RWPE1 (cell line): ENCODE results near the gene DISC1.
"Not testable (repeated sequence)": the region's sequence is repeated elsewhere in the genome, so short reads cannot be mapped to it uniquely, and the experiment has no call there.

Source experiments
- CTCF ChIA-PET: fragments of 350-600 bp; sonication (Branson Sonifier 250); formaldehyde crosslinking; extraction: SDS; loops from one replicate; lab custom pipeline; 2021; lab: Yijun Ruan, JAX
- POLR2A ChIA-PET: fragments of 400-600 bp; formaldehyde crosslinking; extraction: SDS; loops from one replicate; lab custom pipeline; 2020; ENCODE audit warnings: antibody characterized with exemption; ENCODE audit not compliant: low non-redundant PET; lab: Yijun Ruan, JAX
- DNase-seq: peaks from one replicate; pipeline ENCODE4 v3.0.0; 2012; ENCODE audit warnings: low spot score
- H3K27ac ChIP-seq: fragments of 450-650 bp; 2 replicates; pipeline ENCODE4 v1.5.1; 2017
- CTCF ChIP-seq: fragments of 450-650 bp; conservative IDR thresholded peaks from 2 replicates; pipeline ENCODE4 v1.5.1; 2017; ENCODE audit warnings: low read depth, mild to moderate bottlenecking

The DISC1 gene

GRCh38 chr1:231584921-231585320 lies 41.7 kb upstream of the DISC1 start:
- POLR2A ChIA-PET: no interaction called here
- H3K27ac ChIP-seq: no peak overlapping the region
- TF ChIP-seq CTCF: no peak
- DNase-seq: no peak
- CTCF ChIA-PET: no interaction called here

GRCh38 chr1:231590453-231591198 lies 36.0 kb upstream of the DISC1 start:
- peak; percentile 72 for TF ChIP-seq CTCF
- ChIA-PET POLR2A (no interaction called here), CTCF (interaction anchor here (0.6 to 1.6 kb wide), 3 partner anchors 232 to 258 kb away, joined by 3 to 6 read pairs (median 4); no protein-coding TSS in a partner anchor)
- peak; percentile 33 for DNase-seq
- H3K27ac ChIP-seq: no peak overlapping the region

DNA sequence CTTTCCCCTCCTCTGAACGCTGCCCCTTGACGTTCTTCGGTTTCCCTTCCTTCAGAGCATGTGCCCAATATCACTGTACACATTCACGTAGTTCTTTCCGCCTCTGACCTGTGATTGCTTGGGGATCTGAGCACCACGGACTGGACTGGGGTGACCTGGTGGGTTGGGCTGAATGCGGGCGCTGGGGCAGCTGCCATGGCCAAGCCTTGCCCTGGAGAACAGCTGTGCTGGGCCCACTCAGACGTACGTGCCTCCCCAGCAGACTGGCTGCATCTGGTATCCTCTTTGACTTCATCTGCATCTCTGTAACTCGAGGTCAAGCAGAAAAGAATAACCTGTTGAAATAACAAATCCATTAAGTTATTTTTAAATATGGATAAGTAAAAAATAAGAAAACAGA lies 35.1 kb upstream of the DISC1 start:
- no peak for TF ChIP-seq CTCF
- ChIA-PET POLR2A (no interaction called here), CTCF (interaction anchor here (1.6 kb wide), 1 partner anchor 234 kb away, joined by 6 read pairs; no protein-coding TSS in a partner anchor)

GRCh38 chr1:231592809-231593208 lies 33.8 kb upstream of the DISC1 start:
- TF ChIP-seq CTCF: no peak
- ChIA-PET CTCF (no interaction called here), POLR2A (no interaction called here)
- no peak overlapping the region for H3K27ac ChIP-seq
- DNase-seq: no peak

More for the DNA sequence above, 35.1 kb upstream of the DISC1 start:
- no peak for DNase-seq
- H3K27ac ChIP-seq: no peak overlapping the region

GRCh38 chr1:231593264-231593663 lies 33.3 kb upstream of the DISC1 start:
- POLR2A ChIA-PET, CTCF ChIA-PET, DNase-seq, H3K27ac ChIP-seq: not testable (repeated sequence)

DNA sequence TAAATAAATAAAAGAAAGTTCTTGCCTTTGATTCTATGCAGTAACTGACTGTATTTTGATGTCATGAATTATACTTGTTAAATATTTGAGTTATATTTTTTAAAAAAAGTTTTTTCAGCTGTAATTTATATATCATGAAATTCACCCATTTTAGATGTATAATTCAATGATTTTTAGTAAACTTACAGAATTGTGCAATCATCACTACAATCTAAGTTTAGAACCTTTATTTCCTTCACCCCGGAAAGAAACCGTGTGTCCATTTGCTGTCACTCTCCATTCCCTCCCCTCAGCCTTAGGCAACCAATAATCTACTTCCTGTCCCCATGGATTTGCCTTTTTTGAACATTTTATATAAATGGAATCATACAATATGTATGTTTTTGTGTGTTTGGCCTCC lies 32.5 kb upstream of the DISC1 start:
- CTCF ChIA-PET: no interaction called here
- no peak for DNase-seq
- no peak for TF ChIP-seq CTCF

DNA sequence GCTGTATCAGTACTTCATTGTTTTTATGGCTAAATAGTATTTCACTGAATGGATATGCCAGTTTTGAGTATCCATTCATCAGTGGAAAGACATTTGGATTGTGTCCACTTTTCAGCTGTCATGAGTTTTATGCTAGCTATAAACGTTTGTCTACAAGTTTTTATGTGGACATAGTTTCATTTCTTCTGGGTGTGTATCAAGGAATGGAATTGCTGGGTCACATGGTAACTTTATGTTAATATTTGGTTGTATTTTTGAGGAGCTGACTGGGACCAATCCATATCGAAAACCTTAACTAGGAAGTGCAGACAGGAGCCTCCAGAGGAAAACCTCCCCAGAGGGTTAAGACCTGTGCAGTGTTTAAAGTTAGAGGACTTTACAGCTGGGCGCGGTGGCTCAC lies 31.8 kb upstream of the DISC1 start:
- no peak for TF ChIP-seq CTCF
- H3K27ac ChIP-seq: no peak overlapping the region
- no peak for DNase-seq
- ChIA-PET CTCF (no interaction called here), POLR2A (no interaction called here)

More for the DNA sequence above, 32.5 kb upstream of the DISC1 start:
- H3K27ac ChIP-seq: no peak overlapping the region
- POLR2A ChIA-PET: no interaction called here
